ENCODE results near the gene MLX. TPM values are rescaled to one million over a fixed set of nuclear protein-coding genes. Genes with fewer than 3 reads are reported as not detected.

The MLX gene, protein sequence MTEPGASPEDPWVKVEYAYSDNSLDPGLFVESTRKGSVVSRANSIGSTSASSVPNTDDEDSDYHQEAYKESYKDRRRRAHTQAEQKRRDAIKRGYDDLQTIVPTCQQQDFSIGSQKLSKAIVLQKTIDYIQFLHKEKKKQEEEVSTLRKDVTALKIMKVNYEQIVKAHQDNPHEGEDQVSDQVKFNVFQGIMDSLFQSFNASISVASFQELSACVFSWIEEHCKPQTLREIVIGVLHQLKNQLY
- total RNA-seq (2014; rRNA removed; shearing (Covaris generic); ENCODE audit: low replicate concordance) = 33.0 and 42.4 TPM in 2 replicates

- Histone ChIP-seq H3K9ac (ENCODE audit: low read length) (peak within 1 kb of the TSS; percentile 94), H3K4me3 (ENCODE audit: low read length) (peak within 1 kb of the TSS; percentile 99), H4K20me1 (ENCODE audit: insufficient read depth, low read depth, low read length) (no peaks in the 10 kb centered on the region), H3K36me3 (ENCODE audit: insufficient read depth, low read length) (peaks cover 25% of the 10 kb centered on the region), H3K79me2 (ENCODE audit: low read length) (peaks cover 42% of the 10 kb centered on the region), H2AFZ (ENCODE audit: low read length) (0 out of 2 replicates have a peak within 1 kb of the TSS, but pooled peaks have one; percentile 42), H3K27ac (ENCODE audit: low read length) (peak within 1 kb of the TSS; percentile 79), H3K27me3 (ENCODE audit: low read length) (no peaks in the 10 kb centered on the region), H3K4me1 (ENCODE audit: low read length) (peaks cover 33% of the 10 kb centered on the region), H3K4me2 (ENCODE audit: low read depth, low read length, poor library complexity, severe bottlenecking) (peak within 1 kb of the TSS; percentile 100), H3K9me3 (ENCODE audit: low read length) (no peaks in the 10 kb centered on the region), H3K9me2 (replicated peaks; ENCODE audit: insufficient read depth, low read length) (no peaks in the 10 kb centered on the region)
- DNase-seq = peak; percentile 97
Measured at GRCh38 chr17:42566883-42567573, at the start of gene MLX. MLX (plus strand) TSS chr17:42567100; CDS start chr17:42567125, 25 bp downstream.

DNA sequence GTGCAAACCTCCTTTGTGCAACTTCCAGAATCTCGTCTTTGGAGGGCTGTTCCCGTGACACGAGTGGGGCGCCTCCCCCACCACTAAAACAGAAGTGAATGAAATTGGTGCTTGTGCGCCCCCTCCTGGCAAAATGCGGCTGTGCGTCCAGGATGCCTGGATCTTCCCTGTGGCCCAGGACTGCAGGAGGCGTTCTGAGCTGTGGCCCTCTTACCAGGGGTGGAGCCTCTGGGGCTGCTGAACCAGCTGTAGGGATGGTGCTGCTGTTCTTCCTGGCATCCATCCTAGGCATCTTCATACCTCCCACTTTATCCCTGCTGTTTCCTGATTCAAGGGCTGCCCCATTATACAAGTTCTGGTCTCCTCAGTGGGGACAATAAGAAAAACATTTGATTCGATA, 49.4 kb upstream of the MLX start:
- H3K9ac ChIP-seq (ENCODE audit: low read length) = no peak overlapping the region
- no peaks in the 10 kb centered on the region for H3K9me2 ChIP-seq (replicated peaks; ENCODE audit: insufficient read depth, low read length)
- no peaks in the 10 kb centered on the region for H4K20me1 ChIP-seq (ENCODE audit: insufficient read depth, low read depth, low read length)
- peak; percentile 91 for DNase-seq
- H3K27ac ChIP-seq (ENCODE audit: low read length) = no peak overlapping the region
- H3K36me3 ChIP-seq (ENCODE audit: insufficient read depth, low read length) = no peaks in the 10 kb centered on the region
- H3K27me3 ChIP-seq (ENCODE audit: low read length) = no peaks in the 10 kb centered on the region
- no peak overlapping the region for H2AFZ ChIP-seq (ENCODE audit: low read length)
- H3K9me3 ChIP-seq (ENCODE audit: low read length) = no peaks in the 10 kb centered on the region
- no peak overlapping the region for H3K4me2 ChIP-seq (ENCODE audit: low read depth, low read length, poor library complexity, severe bottlenecking)
- H3K4me3 ChIP-seq (ENCODE audit: low read length) = no peak overlapping the region
- no peaks in the 10 kb centered on the region for H3K4me1 ChIP-seq (ENCODE audit: low read length)
- H3K79me2 ChIP-seq (ENCODE audit: low read length) = no peaks in the 10 kb centered on the region

DNA sequence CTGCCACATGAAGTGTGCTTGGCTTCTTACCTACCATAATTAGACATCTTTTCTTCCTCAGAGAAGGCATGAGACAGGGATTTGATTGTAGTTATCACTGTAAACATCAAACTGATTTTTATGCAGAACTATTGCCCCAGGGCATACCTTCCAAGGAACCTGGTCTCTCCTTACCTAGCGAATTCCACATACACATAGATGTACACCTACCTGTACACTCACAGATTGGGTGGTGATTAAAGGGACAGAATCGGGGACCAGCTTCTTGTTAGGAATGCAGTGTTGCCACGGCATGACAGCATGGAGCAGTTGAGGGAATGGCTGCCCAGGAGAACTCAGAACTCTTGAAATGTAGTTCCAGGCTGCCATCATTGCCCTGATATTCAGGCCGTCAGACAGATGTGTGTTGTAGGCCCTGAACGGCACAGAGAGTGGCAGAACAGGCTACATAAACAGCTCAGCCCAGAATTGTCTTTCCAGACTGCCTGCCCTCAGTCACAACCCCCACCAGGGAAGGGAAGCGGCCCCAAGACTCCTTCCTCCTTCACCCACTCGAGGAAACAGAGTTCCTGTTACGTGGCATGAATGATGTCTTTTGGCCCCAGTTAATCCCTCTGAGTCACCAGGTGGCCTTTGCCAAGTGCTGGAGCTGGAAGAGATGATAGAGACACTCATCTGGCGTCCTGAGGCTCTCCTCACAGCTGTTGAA, 48.7 kb upstream of the MLX start:
- Histone ChIP-seq H3K9me3 (ENCODE audit: low read length) (no peaks in the 10 kb centered on the region), H3K4me3 (ENCODE audit: low read length) (no peak overlapping the region), H3K4me2 (ENCODE audit: low read depth, low read length, poor library complexity, severe bottlenecking) (no peak overlapping the region), H4K20me1 (ENCODE audit: insufficient read depth, low read depth, low read length) (no peaks in the 10 kb centered on the region), H3K36me3 (ENCODE audit: insufficient read depth, low read length) (no peaks in the 10 kb centered on the region), H3K27me3 (ENCODE audit: low read length) (no peaks in the 10 kb centered on the region), H3K79me2 (ENCODE audit: low read length) (no peaks in the 10 kb centered on the region), H2AFZ (ENCODE audit: low read length) (no peak overlapping the region), H3K9me2 (replicated peaks; ENCODE audit: insufficient read depth, low read length) (no peaks in the 10 kb centered on the region), H3K9ac (ENCODE audit: low read length) (no peak overlapping the region), H3K4me1 (ENCODE audit: low read length) (no peaks in the 10 kb centered on the region), H3K27ac (ENCODE audit: low read length) (no peak overlapping the region)
- DNase-seq = no peak

DNA sequence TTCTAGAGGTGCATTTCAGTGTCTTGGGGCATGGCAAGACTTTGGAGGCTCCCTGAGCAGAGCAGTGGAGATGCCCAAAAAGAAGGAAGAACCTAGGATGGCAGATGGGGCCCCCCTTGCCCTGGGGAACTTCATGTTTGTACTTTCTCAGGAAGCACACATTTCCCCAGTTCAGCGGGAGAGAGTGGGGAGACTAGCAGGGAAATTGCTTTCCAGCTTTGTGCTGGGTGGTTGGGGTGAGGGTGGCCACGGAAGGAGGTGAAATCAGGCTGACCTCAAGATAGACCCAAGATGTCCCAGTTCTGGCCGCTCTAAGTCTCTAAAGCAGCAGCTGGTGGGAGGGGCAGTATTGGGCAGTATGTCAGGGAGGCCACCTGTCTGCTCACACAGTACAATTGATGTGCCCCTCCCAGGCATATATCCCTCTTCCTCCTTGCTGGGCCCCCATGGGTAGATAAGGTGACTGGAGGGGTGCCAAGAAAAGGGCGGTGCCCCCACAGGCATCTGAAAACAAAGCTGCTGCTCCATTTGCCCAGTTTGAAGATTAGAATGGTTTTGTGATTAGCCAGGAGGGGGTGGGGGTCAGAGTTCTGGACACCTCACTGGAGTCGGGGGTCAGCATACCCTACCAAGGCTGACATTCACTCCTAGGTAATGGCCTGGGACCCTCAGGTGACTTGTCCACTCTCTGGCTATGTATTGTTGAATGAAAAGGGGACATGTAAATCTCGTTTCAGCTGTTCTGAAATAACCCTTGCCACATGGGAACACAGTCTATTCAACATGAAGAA, 48.0 kb upstream of the MLX start:
- H3K27ac ChIP-seq (ENCODE audit: low read length) = no peak overlapping the region

GRCh38 chr17:42519546-42520491, 47.1 kb upstream of the MLX start:
- Histone ChIP-seq H4K20me1 (ENCODE audit: insufficient read depth, low read depth, low read length) (no peaks in the 10 kb centered on the region), H3K4me1 (ENCODE audit: low read length) (peaks cover 5% of the 10 kb centered on the region), H3K36me3 (ENCODE audit: insufficient read depth, low read length) (no peaks in the 10 kb centered on the region), H3K4me3 (ENCODE audit: low read length) (no peak overlapping the region), H3K79me2 (ENCODE audit: low read length) (no peaks in the 10 kb centered on the region), H3K9ac (ENCODE audit: low read length) (no peak overlapping the region), H2AFZ (ENCODE audit: low read length) (no peak overlapping the region), H3K9me3 (ENCODE audit: low read length) (no peaks in the 10 kb centered on the region), H3K9me2 (replicated peaks; ENCODE audit: insufficient read depth, low read length) (no peaks in the 10 kb centered on the region), H3K27ac (ENCODE audit: low read length) (no peak overlapping the region), H3K4me2 (ENCODE audit: low read depth, low read length, poor library complexity, severe bottlenecking) (no peak overlapping the region), H3K27me3 (ENCODE audit: low read length) (no peaks in the 10 kb centered on the region)
- DNase-seq = no peak

More for the DNA sequence above, 48.0 kb upstream of the MLX start:
- Histone ChIP-seq H3K4me3 (ENCODE audit: low read length) (no peak overlapping the region), H4K20me1 (ENCODE audit: insufficient read depth, low read depth, low read length) (no peaks in the 10 kb centered on the region), H3K9me3 (ENCODE audit: low read length) (no peaks in the 10 kb centered on the region), H3K79me2 (ENCODE audit: low read length) (no peaks in the 10 kb centered on the region), H3K27me3 (ENCODE audit: low read length) (no peaks in the 10 kb centered on the region), H3K4me1 (ENCODE audit: low read length) (peaks cover under 1% of the 10 kb centered on the region; the same call in 1 of the 2 replicates), H3K9ac (ENCODE audit: low read length) (no peak overlapping the region), H3K36me3 (ENCODE audit: insufficient read depth, low read length) (no peaks in the 10 kb centered on the region), H2AFZ (ENCODE audit: low read length) (no peak overlapping the region), H3K4me2 (ENCODE audit: low read depth, low read length, poor library complexity, severe bottlenecking) (no peak overlapping the region), H3K9me2 (replicated peaks; ENCODE audit: insufficient read depth, low read length) (no peaks in the 10 kb centered on the region)
- no peak for DNase-seq

- DNase-seq = peak; percentile 60
- no peak overlapping the region for H3K27ac ChIP-seq (ENCODE audit: low read length)
- H3K4me2 ChIP-seq (ENCODE audit: low read depth, low read length, poor library complexity, severe bottlenecking) = no peak overlapping the region
- no peaks in the 10 kb centered on the region for H3K9me2 ChIP-seq (replicated peaks; ENCODE audit: insufficient read depth, low read length)
- H3K27me3 ChIP-seq (ENCODE audit: low read length) = no peaks in the 10 kb centered on the region
- no peak overlapping the region for H2AFZ ChIP-seq (ENCODE audit: low read length)
- no peak overlapping the region for H3K9ac ChIP-seq (ENCODE audit: low read length)
- no peaks in the 10 kb centered on the region for H3K36me3 ChIP-seq (ENCODE audit: insufficient read depth, low read length)
- H3K4me3 ChIP-seq (ENCODE audit: low read length) = no peak overlapping the region
- H3K79me2 ChIP-seq (ENCODE audit: low read length) = no peaks in the 10 kb centered on the region
- no peaks in the 10 kb centered on the region for H4K20me1 ChIP-seq (ENCODE audit: insufficient read depth, low read depth, low read length)
- H3K4me1 ChIP-seq (ENCODE audit: low read length) = peaks cover 5% of the 10 kb centered on the region
- no peaks in the 10 kb centered on the region for H3K9me3 ChIP-seq (ENCODE audit: low read length)
Measured at GRCh38 chr17:42520540-42520951, 46.4 kb upstream of the MLX start.

- no peaks in the 10 kb centered on the region for H3K9me2 ChIP-seq (replicated peaks; ENCODE audit: insufficient read depth, low read length)
- peaks cover 5% of the 10 kb centered on the region for H3K4me1 ChIP-seq (ENCODE audit: low read length)
- H4K20me1 ChIP-seq (ENCODE audit: insufficient read depth, low read depth, low read length) = no peaks in the 10 kb centered on the region
- H2AFZ ChIP-seq (ENCODE audit: low read length) = no peak overlapping the region
- no peaks in the 10 kb centered on the region for H3K79me2 ChIP-seq (ENCODE audit: low read length)
- H3K4me2 ChIP-seq (ENCODE audit: low read depth, low read length, poor library complexity, severe bottlenecking) = no peak overlapping the region
- H3K9ac ChIP-seq (ENCODE audit: low read length) = no peak overlapping the region
- H3K27ac ChIP-seq (ENCODE audit: low read length) = no peak overlapping the region
- H3K27me3 ChIP-seq (ENCODE audit: low read length) = no peaks in the 10 kb centered on the region
- H3K4me3 ChIP-seq (ENCODE audit: low read length) = no peak overlapping the region
- no peaks in the 10 kb centered on the region for H3K36me3 ChIP-seq (ENCODE audit: insufficient read depth, low read length)
- no peak for DNase-seq
- H3K9me3 ChIP-seq (ENCODE audit: low read length) = no peaks in the 10 kb centered on the region
Measured at GRCh38 chr17:42521036-42521435, 45.9 kb upstream of the MLX start.

Measured in Karpas-422 (cell line).